Effector memory CD4-positive, alpha-beta T cell (primary cell): ENCODE measurements around the gene SIDT2.
A peak's percentile ranks its signal among the peaks of the same experiment; 100 is the strongest.

Source experiments
- DNase-seq, 3 donors: peaks; one replicate each; pipeline ENCODE4 v3.0.0-alpha.2; 2020
- H3K27ac ChIP-seq: 2 replicates; pipeline ENCODE4 v1.7.0; 2013; ENCODE audit warnings: mild to moderate bottlenecking, low read length, moderate library complexity; ENCODE audit not compliant: insufficient read depth, poor library complexity, severe bottlenecking
- H3K27me3 ChIP-seq: replicated peaks from 2 replicates; pipeline ENCODE4 v1.7.0; 2013; ENCODE audit warnings: mild to moderate bottlenecking, low read length; ENCODE audit not compliant: insufficient read depth, control insufficient read depth, poor library complexity, severe bottlenecking
- H3K36me3 ChIP-seq: 2 replicates; pipeline ENCODE4 v1.7.0; 2013; ENCODE audit warnings: mild to moderate bottlenecking, low read length, moderate library complexity; ENCODE audit not compliant: control insufficient read depth, insufficient read depth
- H3K4me1 ChIP-seq: 2 replicates; pipeline ENCODE4 v1.7.0; 2013; ENCODE audit warnings: low read length, mild to moderate bottlenecking; ENCODE audit not compliant: control insufficient read depth, insufficient read depth, poor library complexity, severe bottlenecking
- H3K4me3 ChIP-seq: 2 replicates; pipeline ENCODE4 v1.7.0; 2013; ENCODE audit warnings: low read length, low read depth, mild to moderate bottlenecking; ENCODE audit not compliant: insufficient read depth, poor library complexity, severe bottlenecking
- H3K9me3 ChIP-seq: 2 replicates; pipeline ENCODE4 v1.7.0; 2013; ENCODE audit warnings: mild to moderate bottlenecking, low read length, moderate library complexity; ENCODE audit not compliant: control insufficient read depth

SIDT2 gene

DNA sequence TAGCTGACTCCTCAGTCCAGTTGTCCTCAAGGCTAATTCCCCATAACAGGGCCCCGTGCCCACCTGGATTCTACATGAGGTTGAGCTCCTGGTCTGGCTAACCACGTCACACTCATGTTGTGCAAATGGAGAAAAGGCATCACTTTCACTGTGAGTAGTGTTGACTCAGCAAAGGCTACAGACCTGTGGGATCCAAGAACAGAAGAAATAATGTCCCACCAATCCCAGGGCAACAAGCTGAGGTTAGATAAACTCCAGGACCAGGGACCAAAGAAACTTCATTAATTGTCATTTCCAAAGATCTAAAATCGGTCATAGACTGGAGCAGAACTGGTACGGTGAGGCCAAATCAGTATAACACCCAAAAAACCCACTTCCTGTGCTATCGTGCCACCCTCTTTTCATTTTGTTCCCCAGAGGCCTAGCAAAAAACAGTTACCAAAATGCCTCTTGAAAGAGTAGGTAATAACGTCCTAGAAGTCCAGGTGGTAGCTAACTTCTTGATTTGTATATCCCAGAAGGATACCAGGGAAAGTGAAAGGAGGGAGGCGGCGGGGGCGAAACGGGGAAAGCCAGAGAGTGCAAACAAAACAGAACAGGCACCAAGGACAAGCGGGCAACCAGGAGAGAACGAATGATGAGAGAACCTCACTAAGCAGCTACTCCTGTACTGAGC is 51.9 kb downstream of the SIDT2 start:
- peak overlapping the region; percentile 90 for H3K27ac ChIP-seq
- peaks cover 45% of the 10 kb centered on the region for H3K36me3 ChIP-seq
- H3K4me3 ChIP-seq, result peak overlapping the region; percentile 93
- no peaks in the 10 kb centered on the region for H3K27me3 ChIP-seq
- H3K9me3 ChIP-seq, result no peaks in the 10 kb centered on the region
- H3K4me1 ChIP-seq, result peaks cover 36% of the 10 kb centered on the region
- peak in 1 of 3 donors; percentile 15 for DNase-seq

DNA sequence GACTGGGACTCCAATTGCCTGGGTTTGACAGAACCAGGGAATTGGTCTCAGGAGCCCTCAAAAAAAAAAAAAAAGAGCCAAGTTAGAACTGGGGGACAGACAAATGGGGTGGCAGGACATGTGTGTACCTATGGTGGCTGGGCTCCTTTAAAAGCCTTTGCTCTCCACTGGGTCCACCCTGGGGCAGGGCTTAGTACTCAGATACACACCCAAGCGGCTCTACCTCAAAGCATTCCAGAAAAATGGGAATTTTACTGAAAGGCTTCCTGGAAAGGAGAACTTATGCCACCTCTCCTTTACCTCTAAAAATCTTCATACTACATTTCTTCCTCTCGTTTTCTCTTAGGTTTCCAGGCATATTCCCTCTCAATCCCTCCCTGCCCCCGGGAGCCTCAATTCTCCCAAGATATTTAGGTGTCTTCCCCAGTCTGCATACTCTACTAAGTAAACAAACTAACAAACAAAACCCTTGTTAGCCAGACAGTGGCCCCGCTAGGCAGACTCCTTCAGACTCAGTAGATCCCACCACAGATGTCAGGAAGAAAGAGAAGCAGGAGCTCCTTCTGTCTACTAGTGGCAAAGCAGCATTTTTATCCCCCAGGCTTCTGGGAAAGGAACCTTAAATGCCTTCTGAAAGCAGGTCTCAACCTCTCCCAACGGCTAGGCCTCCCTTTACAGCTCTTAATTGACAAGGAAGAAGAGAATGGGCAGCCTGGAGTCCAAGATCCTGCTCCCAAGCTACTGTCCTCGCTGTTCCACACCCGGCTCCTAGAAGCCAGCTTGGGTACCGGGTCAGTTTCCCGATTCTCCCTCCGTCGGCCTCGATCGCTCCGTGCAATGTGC is 52.7 kb downstream of the SIDT2 start:
- no peaks in the 10 kb centered on the region for H3K27me3 ChIP-seq
- no peak for DNase-seq
- H3K4me3 ChIP-seq, result peak overlapping the region; percentile 93
- H3K4me1 ChIP-seq, result peaks cover 36% of the 10 kb centered on the region
- H3K36me3 ChIP-seq, result peaks cover 39% of the 10 kb centered on the region
- peak overlapping the region; percentile 90 for H3K27ac ChIP-seq
- H3K9me3 ChIP-seq, result no peaks in the 10 kb centered on the region

DNA sequence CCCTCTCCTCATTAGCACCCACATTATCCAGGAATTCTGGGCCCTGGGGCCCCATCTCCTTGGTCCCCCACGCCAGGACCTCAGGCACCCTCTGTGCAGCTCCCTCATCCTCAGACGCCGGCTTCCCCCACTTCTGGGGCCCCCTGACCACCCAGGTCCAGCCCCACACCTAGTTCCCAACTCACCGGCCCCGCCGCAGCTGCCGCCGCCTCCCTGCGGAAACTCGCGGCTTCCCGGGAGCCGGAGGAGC is 53.2 kb downstream of the SIDT2 start, which contains the start of gene PCSK7:
TSS of gene PCSK7 (minus strand) at position 232 of the 250 bp plus-strand sequence. CDS start 2,229 bp downstream, outside the sequence.
- Histone ChIP-seq H3K36me3 (peaks cover 33% of the 10 kb centered on the region), H3K27me3 (no peaks in the 10 kb centered on the region), H3K4me1 (peaks cover 33% of the 10 kb centered on the region), H3K27ac (peak within 1 kb of the TSS; percentile 90), H3K9me3 (no peaks in the 10 kb centered on the region), H3K4me3 (peak within 1 kb of the TSS; percentile 93)
- DNase-seq, result peak in 1 of 3 donors; percentile 49

- Histone ChIP-seq H3K4me3 (peak within 1 kb of the TSS; percentile 93), H3K27me3 (no peaks in the 10 kb centered on the region), H3K36me3 (peaks cover 28% of the 10 kb centered on the region), H3K9me3 (no peaks in the 10 kb centered on the region), H3K4me1 (peaks cover 33% of the 10 kb centered on the region), H3K27ac (peak within 1 kb of the TSS; percentile 90)
- DNase-seq, result peak; percentile 61 to 65 (median 62)
These were observed 53.7 kb downstream of the SIDT2 start, which contains the start of gene RNF214 for GRCh38 chr11:117232092-117232878. Gene RNF214, plus strand, starts transcription at chr11:117232671. Its CDS starts 1,602 bp downstream, at chr11:117234273.

DNA sequence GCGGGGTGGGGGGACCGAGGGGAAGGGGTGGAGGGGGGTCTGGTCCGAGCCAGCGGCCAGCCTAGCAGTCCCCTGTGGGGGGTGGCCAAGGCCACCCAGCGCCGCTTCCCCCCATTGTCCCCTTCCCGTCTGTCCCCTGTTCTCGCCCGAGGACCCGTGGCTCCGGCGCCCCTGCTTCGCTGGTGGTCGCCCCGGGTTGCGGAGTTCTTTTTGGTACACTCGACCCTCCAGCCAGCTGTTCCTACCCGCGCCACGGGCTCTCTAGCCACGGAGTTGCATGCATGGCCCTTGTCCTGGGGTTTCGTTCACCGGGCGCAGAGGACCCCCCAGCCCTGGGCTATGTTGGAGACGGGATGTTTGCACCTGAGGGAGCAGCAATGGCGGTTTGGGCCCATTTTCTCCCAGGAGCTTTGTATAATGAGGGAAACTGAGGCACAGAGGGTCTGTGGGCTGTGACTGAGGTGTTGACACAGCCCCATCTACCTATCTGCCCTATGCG is 54.4 kb downstream of the SIDT2 start:
- peaks cover 33% of the 10 kb centered on the region for H3K4me1 ChIP-seq
- H3K27me3 ChIP-seq, result no peaks in the 10 kb centered on the region
- no peak for DNase-seq
- peaks cover 21% of the 10 kb centered on the region for H3K36me3 ChIP-seq
- H3K27ac ChIP-seq, result peak overlapping the region; percentile 90
- H3K9me3 ChIP-seq, result no peaks in the 10 kb centered on the region
- peak overlapping the region; percentile 93 for H3K4me3 ChIP-seq

GRCh38 chr11:117238221-117238620 is 59.7 kb downstream of the SIDT2 start:
- peaks cover 8% of the 10 kb centered on the region for H3K36me3 ChIP-seq
- no peak overlapping the region for H3K4me3 ChIP-seq
- H3K9me3 ChIP-seq, result no peaks in the 10 kb centered on the region
- H3K4me1 ChIP-seq, result peaks cover under 1% of the 10 kb centered on the region
- H3K27ac ChIP-seq, result no peak overlapping the region
- no peaks in the 10 kb centered on the region for H3K27me3 ChIP-seq
- DNase-seq, result no peak

GRCh38 chr11:117239295-117239694 is 60.8 kb downstream of the SIDT2 start:
- Histone ChIP-seq H3K36me3 (peaks cover 8% of the 10 kb centered on the region), H3K4me1 (no peaks in the 10 kb centered on the region), H3K9me3 (no peaks in the 10 kb centered on the region), H3K27me3 (no peaks in the 10 kb centered on the region), H3K27ac (no peak overlapping the region), H3K4me3 (no peak overlapping the region)
- no peak for DNase-seq
